Activated B cell treated with CpG ODN at 0.5 μM for 24 hours (primary cell): ENCODE data around the gene ARHGEF10L. TPM values are rescaled to one million over a fixed set of nuclear protein-coding genes. Genes with fewer than 3 reads are reported as not detected.
"Not testable (repeated sequence)": the region's sequence is repeated elsewhere in the genome, so short reads cannot be mapped to it uniquely, and the experiment has no call there.

Experiments used
- ATAC-seq: fragments of 200-7000 bp; cut with Tn5 transposase; one replicate; pipeline ENCODE4 v1.10.0; 2021; ENCODE audit warnings: low read depth, mild to moderate bottlenecking, moderate library complexity
- CTCF ChIA-PET: fragments of 350-600 bp; sonication (Branson Sonifier 250); formaldehyde crosslinking; loops from one replicate; lab custom pipeline; 2021; ENCODE audit warnings: antibody characterized with exemption; lab: Charles Lee
- POLR2A ChIA-PET: fragments of 350-600 bp; sonication (Branson Sonifier 250); formaldehyde crosslinking; loops from one replicate; lab custom pipeline; 2021; ENCODE audit warnings: antibody characterized with exemption; lab: Charles Lee
- DNase-seq: peaks from one replicate; pipeline ENCODE4 v3.0.0; 2022
- H3K27ac Mint-ChIP-seq: one replicate; pipeline ENCODE4 v1.8.0; 2020; ENCODE audit warnings: mixed read lengths
- H3K27me3 Mint-ChIP-seq: one replicate; pipeline ENCODE4 v1.8.0; 2021; ENCODE audit warnings: mixed read lengths
- H3K36me3 Mint-ChIP-seq: one replicate; pipeline ENCODE4 v1.8.0; 2021; ENCODE audit warnings: low read depth, mixed read lengths
- H3K4me1 Mint-ChIP-seq: one replicate; pipeline ENCODE4 v1.8.0; 2021; ENCODE audit warnings: mixed read lengths
- H3K4me3 Mint-ChIP-seq: one replicate; pipeline ENCODE4 v1.8.0; 2020; ENCODE audit warnings: mild to moderate bottlenecking, mixed read lengths
- H3K9me3 Mint-ChIP-seq: one replicate; pipeline ENCODE4 v1.8.0; 2020; ENCODE audit warnings: mixed read lengths
- intact Hi-C: fragments of 100-400 bp; cut with micrococcal nuclease; formaldehyde crosslinking; loops from one replicate; pipeline ENCODE4 v1.15.1; 2024
- total RNA-seq: library from RNA; stranded (reverse); gene quantifications from 2 replicates; pipeline ENCODE4 v1.2.3, GENCODE V29; 2022
- TF ChIP-seq, protein P1 (sequence below): fragments of 200-600 bp; IDR thresholded peaks from one replicate; pipeline ENCODE4 v1.8.0; 2022; ENCODE audit warnings: antibody characterized with exemption, mild to moderate bottlenecking

The ARHGEF10L gene
- total RNA-seq, 1 donor from 2014 or later, result 0.62 TPM

DNA sequence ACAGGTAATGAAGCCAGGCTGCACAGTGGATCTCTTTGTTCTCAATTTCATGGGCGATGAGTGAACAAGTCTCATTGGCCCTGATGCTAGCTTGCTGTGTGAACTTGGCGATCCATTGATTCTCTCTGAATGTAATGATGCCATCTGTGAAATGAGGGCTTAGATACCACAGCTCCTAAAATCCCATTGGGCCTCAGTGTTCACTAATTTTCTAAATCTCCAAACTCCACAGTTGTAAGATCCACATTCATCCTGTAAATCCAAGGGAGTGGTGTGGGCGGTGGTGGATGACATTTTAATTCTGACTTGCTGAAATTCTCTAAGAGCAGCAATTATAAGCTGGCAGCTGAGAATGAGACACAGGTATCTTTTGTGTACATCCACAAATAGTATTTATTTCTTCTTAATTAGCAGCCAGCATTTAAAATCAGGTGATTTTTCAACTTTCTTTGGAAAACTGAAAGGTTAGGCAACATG, 206.0 kb downstream of the ARHGEF10L start:
- no peak overlapping the region for H3K27ac Mint-ChIP-seq
- H3K4me1 Mint-ChIP-seq, result no peaks in the 10 kb centered on the region
- peaks cover 16% of the 10 kb centered on the region for H3K27me3 Mint-ChIP-seq
- ChIA-PET POLR2A (no interaction called here), CTCF (interaction anchor here (0.6 kb wide), 1 partner anchor 330 kb away, joined by 4 read pairs; no protein-coding TSS in a partner anchor)
- intact Hi-C loops, result no loop called here
- H3K4me3 Mint-ChIP-seq, result no peak overlapping the region
- H3K9me3 Mint-ChIP-seq, result peaks cover 3% of the 10 kb centered on the region
- no peaks in the 10 kb centered on the region for H3K36me3 Mint-ChIP-seq
- TF ChIP-seq, protein P1, sequence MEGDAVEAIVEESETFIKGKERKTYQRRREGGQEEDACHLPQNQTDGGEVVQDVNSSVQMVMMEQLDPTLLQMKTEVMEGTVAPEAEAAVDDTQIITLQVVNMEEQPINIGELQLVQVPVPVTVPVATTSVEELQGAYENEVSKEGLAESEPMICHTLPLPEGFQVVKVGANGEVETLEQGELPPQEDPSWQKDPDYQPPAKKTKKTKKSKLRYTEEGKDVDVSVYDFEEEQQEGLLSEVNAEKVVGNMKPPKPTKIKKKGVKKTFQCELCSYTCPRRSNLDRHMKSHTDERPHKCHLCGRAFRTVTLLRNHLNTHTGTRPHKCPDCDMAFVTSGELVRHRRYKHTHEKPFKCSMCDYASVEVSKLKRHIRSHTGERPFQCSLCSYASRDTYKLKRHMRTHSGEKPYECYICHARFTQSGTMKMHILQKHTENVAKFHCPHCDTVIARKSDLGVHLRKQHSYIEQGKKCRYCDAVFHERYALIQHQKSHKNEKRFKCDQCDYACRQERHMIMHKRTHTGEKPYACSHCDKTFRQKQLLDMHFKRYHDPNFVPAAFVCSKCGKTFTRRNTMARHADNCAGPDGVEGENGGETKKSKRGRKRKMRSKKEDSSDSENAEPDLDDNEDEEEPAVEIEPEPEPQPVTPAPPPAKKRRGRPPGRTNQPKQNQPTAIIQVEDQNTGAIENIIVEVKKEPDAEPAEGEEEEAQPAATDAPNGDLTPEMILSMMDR, result no peak
- ATAC-seq, result no peak
- DNase-seq, result no peak

DNA sequence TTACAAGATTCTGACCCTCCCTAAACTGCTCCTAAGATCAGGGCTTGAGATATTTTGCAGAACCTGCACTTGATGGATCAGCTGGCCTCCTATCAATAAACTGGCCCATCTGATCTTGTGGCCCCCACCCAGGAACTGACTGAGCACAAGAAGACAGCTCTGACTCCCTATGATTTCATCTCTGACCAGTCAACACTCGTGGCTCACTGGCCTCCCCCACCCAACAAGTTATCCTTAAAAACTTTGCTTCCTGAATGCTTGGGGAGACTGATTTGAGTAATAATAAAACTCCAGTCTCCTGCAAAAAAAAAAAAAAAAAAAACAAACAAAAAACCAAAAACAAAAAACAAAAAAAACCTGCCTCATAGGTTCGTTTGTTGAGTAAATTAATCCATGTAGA, 206.8 kb downstream of the ARHGEF10L start:
- peaks cover 11% of the 10 kb centered on the region for H3K27me3 Mint-ChIP-seq
- H3K27ac Mint-ChIP-seq, DNase-seq, H3K36me3 Mint-ChIP-seq, H3K9me3 Mint-ChIP-seq, H3K4me3 Mint-ChIP-seq, CTCF ChIA-PET, ATAC-seq, intact Hi-C loops, H3K4me1 Mint-ChIP-seq: not testable (repeated sequence)
- POLR2A ChIA-PET, result interaction anchor here (0.7 kb wide), 1 partner anchor 187 kb away, joined by 8 read pairs; no protein-coding TSS in a partner anchor

DNA sequence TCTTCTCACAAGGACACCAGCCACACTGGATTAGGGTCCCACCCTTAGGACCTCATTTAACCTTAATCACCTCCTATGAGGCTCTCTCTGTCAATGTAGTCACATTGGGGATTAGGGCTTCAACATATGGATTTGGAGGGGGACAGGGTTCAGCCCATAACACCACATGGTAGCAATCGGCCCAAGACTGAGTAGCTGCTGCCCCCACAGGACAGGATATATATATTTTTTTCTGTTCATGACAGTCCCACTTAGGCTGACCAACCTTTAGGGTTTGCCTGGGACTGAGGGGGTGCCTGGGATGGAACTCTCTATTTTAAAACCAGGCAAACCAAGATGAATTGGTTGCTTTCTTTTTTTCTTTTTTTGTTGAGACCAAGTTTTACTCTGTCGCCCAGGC, 207.4 kb downstream of the ARHGEF10L start:
- DNase-seq (no peak), ATAC-seq (no peak)
- H3K36me3 Mint-ChIP-seq, result no peaks in the 10 kb centered on the region
- no peaks in the 10 kb centered on the region for H3K4me1 Mint-ChIP-seq
- CTCF ChIA-PET, result no interaction called here
- TF ChIP-seq, protein P1, result no peak
- H3K27ac Mint-ChIP-seq, result no peak overlapping the region
- POLR2A ChIA-PET, result interaction anchor here (0.7 kb wide), 1 partner anchor 186 kb away, joined by 8 read pairs; no protein-coding TSS in a partner anchor
- H3K27me3 Mint-ChIP-seq, result peaks cover 8% of the 10 kb centered on the region
- intact Hi-C loops, result no loop called here
- peaks cover 3% of the 10 kb centered on the region for H3K9me3 Mint-ChIP-seq
- H3K4me3 Mint-ChIP-seq, result no peak overlapping the region

Other genes starting within 250 kb of the ARHGEF10L start
- 0.29 and 0.42 TPM in 2 replicates for gene PADI4, start 231.5 kb upstream of the ARHGEF10L start, total RNA-seq
- not detected in 2 replicates for gene PADI6, start 167.5 kb upstream of the ARHGEF10L start, total RNA-seq
- gene RCC2, start 100.0 kb upstream of the ARHGEF10L start, total RNA-seq, result 79.4 and 85.1 TPM in 2 replicates
- gene ACTL8, start 215.6 kb downstream of the ARHGEF10L start, total RNA-seq, result not detected in 2 replicates